PC-3 (cell line): ENCODE results near the gene UACA.

Experiments used
- EZH2 ChIP-seq: fragments of 300-600 bp; sonication (generic); IDR thresholded peaks from one replicate; pipeline ENCODE4 v1.6.1; 2017; ENCODE audit warnings: antibody characterized with exemption, mild to moderate bottlenecking, low read length; ENCODE audit not compliant: unreplicated experiment
- TF ChIP-seq, protein P1 (sequence below): fragments of 300-600 bp; sonication (generic); conservative IDR thresholded peaks from 2 replicates; pipeline ENCODE4 v1.5.1; 2017; ENCODE audit warnings: antibody characterized with exemption, low read depth, mild to moderate bottlenecking, low read length

GRCh38 chr15:70812827-70813364, 49.5 kb upstream of the UACA start:
- TF ChIP-seq, protein P1, sequence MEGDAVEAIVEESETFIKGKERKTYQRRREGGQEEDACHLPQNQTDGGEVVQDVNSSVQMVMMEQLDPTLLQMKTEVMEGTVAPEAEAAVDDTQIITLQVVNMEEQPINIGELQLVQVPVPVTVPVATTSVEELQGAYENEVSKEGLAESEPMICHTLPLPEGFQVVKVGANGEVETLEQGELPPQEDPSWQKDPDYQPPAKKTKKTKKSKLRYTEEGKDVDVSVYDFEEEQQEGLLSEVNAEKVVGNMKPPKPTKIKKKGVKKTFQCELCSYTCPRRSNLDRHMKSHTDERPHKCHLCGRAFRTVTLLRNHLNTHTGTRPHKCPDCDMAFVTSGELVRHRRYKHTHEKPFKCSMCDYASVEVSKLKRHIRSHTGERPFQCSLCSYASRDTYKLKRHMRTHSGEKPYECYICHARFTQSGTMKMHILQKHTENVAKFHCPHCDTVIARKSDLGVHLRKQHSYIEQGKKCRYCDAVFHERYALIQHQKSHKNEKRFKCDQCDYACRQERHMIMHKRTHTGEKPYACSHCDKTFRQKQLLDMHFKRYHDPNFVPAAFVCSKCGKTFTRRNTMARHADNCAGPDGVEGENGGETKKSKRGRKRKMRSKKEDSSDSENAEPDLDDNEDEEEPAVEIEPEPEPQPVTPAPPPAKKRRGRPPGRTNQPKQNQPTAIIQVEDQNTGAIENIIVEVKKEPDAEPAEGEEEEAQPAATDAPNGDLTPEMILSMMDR, result no peak
- no peak for TF ChIP-seq EZH2
